ENCODE data around the gene USP34. TPM values are rescaled to one million over a fixed set of nuclear protein-coding genes. Genes with fewer than 3 reads are reported as not detected.

USP34 gene
- total and polyA plus RNA-seq, 9 of the 15 experiments (the other 6 are each of a cell fraction or from before 2014, with no cell fraction given): 19.8 to 108 (median 67.8) TPM

DNA sequence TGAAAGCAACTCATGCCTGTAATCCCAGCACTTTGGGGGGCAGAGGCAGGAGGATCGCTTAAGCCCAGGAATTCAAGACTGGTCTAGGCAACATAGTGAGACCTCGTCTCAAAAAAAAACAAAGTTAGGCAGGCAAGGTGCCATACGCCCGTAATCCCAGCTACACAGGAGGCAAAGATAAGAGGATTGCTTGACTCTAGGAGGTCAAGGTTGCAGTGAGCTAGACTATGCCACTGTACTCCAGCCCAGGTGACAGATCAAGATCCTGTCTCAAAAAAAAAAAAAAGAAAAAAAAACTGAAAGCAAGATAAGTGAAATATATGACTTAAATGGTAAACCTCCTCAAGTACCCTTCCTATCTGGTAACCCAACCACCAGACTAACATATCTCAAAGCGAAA lies 59.8 kb downstream of the USP34 start (continued):
- TF ChIP-seq, protein P1, sequence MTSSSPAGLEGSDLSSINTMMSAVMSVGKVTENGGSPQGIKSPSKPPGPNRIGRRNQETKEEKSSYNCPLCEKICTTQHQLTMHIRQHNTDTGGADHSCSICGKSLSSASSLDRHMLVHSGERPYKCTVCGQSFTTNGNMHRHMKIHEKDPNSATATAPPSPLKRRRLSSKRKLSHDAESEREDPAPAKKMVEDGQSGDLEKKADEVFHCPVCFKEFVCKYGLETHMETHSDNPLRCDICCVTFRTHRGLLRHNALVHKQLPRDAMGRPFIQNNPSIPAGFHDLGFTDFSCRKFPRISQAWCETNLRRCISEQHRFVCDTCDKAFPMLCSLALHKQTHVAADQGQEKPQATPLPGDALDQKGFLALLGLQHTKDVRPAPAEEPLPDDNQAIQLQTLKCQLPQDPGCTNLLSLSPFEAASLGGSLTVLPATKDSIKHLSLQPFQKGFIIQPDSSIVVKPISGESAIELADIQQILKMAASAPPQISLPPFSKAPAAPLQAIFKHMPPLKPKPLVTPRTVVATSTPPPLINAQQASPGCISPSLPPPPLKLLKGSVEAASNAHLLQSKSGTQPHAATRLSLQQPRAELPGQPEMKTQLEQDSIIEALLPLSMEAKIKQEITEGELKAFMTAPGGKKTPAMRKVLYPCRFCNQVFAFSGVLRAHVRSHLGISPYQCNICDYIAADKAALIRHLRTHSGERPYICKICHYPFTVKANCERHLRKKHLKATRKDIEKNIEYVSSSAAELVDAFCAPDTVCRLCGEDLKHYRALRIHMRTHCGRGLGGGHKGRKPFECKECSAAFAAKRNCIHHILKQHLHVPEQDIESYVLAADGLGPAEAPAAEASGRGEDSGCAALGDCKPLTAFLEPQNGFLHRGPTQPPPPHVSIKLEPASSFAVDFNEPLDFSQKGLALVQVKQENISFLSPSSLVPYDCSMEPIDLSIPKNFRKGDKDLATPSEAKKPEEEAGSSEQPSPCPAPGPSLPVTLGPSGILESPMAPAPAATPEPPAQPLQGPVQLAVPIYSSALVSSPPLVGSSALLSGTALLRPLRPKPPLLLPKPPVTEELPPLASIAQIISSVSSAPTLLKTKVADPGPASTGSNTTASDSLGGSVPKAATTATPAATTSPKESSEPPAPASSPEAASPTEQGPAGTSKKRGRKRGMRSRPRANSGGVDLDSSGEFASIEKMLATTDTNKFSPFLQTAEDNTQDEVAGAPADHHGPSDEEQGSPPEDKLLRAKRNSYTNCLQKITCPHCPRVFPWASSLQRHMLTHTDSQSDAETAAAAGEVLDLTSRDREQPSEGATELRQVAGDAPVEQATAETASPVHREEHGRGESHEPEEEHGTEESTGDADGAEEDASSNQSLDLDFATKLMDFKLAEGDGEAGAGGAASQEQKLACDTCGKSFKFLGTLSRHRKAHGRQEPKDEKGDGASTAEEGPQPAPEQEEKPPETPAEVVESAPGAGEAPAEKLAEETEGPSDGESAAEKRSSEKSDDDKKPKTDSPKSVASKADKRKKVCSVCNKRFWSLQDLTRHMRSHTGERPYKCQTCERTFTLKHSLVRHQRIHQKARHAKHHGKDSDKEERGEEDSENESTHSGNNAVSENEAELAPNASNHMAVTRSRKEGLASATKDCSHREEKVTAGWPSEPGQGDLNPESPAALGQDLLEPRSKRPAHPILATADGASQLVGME (CRISPR knock-in tag; IDR thresholded peaks at IDR 0.05): no peak
- peak; percentile 63; the same call in 1 of the 2 replicates for TF ChIP-seq HDAC2 (IDR thresholded peaks at IDR 0.05)
- TF ChIP-seq, protein P2, sequence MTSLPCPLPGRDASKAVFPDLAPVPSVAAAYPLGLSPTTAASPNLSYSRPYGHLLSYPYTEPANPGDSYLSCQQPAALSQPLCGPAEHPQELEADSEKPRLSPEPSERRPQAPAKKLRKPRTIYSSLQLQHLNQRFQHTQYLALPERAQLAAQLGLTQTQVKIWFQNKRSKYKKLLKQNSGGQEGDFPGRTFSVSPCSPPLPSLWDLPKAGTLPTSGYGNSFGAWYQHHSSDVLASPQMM (CRISPR knock-in tag; IDR thresholded peaks at IDR 0.05): no peak
- TF ChIP-seq, protein P3, sequence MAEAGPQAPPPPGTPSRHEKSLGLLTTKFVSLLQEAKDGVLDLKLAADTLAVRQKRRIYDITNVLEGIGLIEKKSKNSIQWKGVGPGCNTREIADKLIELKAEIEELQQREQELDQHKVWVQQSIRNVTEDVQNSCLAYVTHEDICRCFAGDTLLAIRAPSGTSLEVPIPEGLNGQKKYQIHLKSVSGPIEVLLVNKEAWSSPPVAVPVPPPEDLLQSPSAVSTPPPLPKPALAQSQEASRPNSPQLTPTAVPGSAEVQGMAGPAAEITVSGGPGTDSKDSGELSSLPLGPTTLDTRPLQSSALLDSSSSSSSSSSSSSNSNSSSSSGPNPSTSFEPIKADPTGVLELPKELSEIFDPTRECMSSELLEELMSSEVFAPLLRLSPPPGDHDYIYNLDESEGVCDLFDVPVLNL (CRISPR knock-in tag; IDR thresholded peaks at IDR 0.05; ENCODE audit: low read depth): no peak
- no peak for TF ChIP-seq HNRNPLL (IDR thresholded peaks at IDR 0.05; ENCODE audit: low read depth, low read length, poor library complexity, severe bottlenecking)
- no peak for TF ChIP-seq NFRKB (IDR thresholded peaks at IDR 0.05; ENCODE audit: low read depth)
- no peak for TF ChIP-seq HNRNPH1 (optimal IDR thresholded peaks at IDR 0.05; ENCODE audit: low read depth, low read length)
- no peak for TF ChIP-seq TRIM28 (IDR thresholded peaks at IDR 0.05)
- TF ChIP-seq ZFP36 (IDR thresholded peaks at IDR 0.05; ENCODE audit: low read depth, low read length, partially characterized antibody): no peak
- TF ChIP-seq RCOR1 (IDR thresholded peaks at IDR 0.05; ENCODE audit: borderline replicate concordance in 1 of 2, low read depth in 2 of 2, low read length in 2 of 2): peak in 1 of 2 experiments; percentile 54; a peak in 1 of 4 replicates
- TF ChIP-seq POU5F1 (IDR thresholded peaks at IDR 0.05; ENCODE audit: borderline replicate concordance, low read depth, low read length, partially characterized antibody): no peak
- no peak for TF ChIP-seq OTX1 (CRISPR knock-in tag; IDR thresholded peaks at IDR 0.05)
- TF ChIP-seq CBFB (CRISPR knock-in tag; IDR thresholded peaks at IDR 0.05): no peak
- TF ChIP-seq, protein P4, sequence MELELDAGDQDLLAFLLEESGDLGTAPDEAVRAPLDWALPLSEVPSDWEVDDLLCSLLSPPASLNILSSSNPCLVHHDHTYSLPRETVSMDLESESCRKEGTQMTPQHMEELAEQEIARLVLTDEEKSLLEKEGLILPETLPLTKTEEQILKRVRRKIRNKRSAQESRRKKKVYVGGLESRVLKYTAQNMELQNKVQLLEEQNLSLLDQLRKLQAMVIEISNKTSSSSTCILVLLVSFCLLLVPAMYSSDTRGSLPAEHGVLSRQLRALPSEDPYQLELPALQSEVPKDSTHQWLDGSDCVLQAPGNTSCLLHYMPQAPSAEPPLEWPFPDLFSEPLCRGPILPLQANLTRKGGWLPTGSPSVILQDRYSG (tag; conservative IDR thresholded peaks at IDR 0.05; ENCODE audit: low read depth): no peak
- TF ChIP-seq DPF2 (IDR thresholded peaks at IDR 0.05): peak; percentile 70
- TF ChIP-seq NCOA6 (IDR thresholded peaks at IDR 0.05): no peak
- TF ChIP-seq STAT5B (CRISPR knock-in tag; IDR thresholded peaks at IDR 0.05): no peak

Measured in K562 (cell line).